NCI-H446 (cell line): Measurements from ENCODE around the gene HIVEP1.

Experiments
- DNase-seq, 2 experiments: peaks; one replicate each; lab custom pipeline; 2025; lab: John Stamatoyannopoulos, UW

HIVEP1 gene

GRCh38 chr6:12190252-12190651 is 178.1 kb downstream of the HIVEP1 start:
- no peak for DNase-seq

DNA sequence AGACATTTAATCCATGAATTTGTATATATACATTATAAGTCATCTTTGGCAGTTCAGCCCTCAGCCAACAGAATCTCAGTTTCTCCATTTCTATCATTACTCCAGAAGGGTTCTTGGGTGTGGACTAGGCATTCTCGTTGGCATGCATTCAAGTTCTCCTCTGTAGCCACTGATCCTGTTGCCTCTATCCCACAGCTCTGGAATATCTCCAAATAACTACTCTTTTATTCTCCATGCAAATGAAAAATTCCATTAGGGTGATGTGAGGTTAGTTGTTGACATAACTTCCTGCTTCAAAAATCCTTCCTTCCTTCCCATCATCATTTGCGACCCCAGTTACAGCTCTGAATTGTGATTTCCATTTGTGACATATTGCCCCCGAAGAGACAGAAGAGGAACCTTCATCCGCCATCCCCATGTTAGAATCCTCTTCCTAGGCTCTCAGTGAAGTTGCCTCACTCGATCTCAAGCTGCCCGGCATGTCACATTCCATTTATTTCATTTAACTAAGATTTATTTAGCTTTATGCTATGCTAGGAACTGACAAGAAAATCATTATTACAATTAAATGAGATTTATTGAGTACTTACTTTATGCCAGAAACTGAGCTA is 184.3 kb downstream of the HIVEP1 start:
- peak in 1 of 2 experiments; percentile 7 for DNase-seq

GRCh38 chr6:12198851-12199250 is 186.7 kb downstream of the HIVEP1 start:
- DNase-seq: no peak

GRCh38 chr6:12200015-12200564 is 188.0 kb downstream of the HIVEP1 start:
- DNase-seq: no peak

GRCh38 chr6:12200761-12201160 is 188.6 kb downstream of the HIVEP1 start:
- DNase-seq: no peak

DNA sequence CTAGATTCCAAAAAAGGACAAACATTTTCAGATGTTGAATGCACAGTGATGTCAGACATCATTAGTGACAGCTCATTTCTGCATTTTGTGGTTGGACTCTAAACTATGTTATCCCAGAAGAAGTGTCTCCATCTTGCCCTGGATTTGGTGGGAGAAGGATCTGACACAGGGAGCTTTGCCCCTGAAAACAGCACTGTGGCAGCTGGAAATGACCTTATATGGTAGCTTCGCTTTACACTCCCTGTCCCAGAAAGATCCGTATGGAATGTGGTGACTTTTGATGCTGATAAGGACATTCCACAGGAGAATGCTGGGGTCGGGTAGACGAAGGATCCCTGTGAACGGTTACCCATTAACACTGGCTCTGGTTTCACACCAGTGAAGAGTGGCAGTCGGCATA is 190.9 kb downstream of the HIVEP1 start:
- no peak for DNase-seq

DNA sequence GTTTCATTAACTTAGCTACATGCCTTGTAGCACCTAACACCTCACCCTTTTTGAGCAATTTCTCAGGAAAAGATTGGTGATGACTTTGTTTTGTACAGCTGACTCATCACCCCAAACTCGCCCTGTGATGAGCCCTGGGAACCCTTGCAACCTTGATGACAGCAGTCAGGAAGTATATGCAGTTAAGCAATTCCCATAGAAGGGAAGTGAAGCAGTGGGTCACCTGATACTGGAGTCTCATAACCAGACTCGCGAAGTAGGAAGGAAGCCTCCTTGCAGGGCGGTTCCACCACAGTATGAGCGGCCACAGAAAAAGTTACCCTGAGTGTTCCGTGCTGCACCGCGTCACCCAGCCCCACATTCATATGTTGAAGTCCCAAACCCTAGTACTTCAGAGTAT is 196.1 kb downstream of the HIVEP1 start:
- no peak for DNase-seq

DNA sequence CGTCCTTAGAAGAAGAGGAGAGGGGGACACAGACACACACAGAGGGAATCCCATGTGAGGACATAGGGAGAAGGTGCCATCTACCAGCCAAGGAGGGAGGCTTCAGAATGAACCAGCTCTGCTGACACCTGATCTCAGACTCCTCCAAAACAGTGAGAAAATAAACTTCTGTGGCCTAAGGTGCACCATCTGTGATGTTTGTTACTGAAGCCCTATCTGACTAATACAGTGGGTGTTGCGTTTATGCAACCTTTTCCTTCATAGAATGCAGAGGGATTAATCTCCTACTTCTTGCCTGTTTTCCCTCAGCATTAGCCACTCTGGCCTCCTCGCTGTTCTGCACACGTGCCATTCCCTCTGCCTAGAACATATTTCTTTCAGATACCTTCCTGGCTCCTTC is 196.6 kb downstream of the HIVEP1 start:
- DNase-seq: no peak
